ENCODE data around the gene C11orf91.
A peak's percentile ranks its signal among the peaks of the same experiment; 100 is the strongest.

The C11orf91 gene, protein sequence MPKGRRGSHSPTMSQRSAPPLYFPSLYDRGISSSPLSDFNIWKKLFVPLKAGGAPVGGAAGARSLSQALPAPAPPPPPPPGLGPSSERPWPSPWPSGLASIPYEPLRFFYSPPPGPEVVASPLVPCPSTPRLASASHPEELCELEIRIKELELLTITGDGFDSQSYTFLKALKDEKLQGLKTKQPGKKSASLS

DNA sequence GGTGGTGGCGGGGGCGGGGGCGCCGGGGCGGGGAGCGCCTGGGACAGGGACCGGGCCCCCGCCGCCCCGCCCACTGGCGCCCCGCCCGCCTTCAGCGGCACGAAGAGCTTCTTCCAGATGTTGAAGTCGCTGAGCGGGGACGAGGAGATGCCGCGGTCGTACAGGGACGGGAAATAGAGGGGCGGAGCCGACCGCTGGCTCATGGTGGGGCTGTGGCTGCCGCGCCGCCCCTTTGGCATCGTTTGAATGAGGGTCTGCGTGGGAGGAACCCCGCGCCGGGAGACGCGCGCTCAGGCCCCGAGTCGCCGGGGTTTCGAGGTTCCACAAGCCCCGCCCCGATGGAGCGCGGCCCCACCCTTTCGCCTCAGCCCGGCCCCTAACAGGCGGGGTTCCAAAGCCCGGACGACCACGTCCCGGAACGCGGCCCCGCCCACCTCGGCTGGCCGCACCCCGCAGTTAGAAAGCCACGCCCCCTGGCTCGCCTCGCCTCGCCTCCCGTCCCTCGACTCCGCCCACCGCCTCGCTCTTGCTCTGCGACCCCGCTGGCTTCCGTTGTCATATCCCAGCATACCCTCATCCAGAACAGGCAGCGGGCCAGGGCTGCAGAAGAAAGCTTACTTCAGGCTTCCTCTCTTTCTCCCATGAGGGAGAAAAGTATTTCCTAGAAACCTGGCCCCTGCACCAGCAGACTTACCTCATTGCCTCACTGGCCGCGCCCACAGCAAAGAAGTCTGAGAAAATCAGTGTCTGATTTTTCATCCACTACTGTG, at the start of gene C11orf91:
TSS of gene C11orf91 (minus strand) at position 325 of the 770 bp plus-strand sequence. CDS start at position 239, 86 bp downstream.
- TF ChIP-seq, protein P1, sequence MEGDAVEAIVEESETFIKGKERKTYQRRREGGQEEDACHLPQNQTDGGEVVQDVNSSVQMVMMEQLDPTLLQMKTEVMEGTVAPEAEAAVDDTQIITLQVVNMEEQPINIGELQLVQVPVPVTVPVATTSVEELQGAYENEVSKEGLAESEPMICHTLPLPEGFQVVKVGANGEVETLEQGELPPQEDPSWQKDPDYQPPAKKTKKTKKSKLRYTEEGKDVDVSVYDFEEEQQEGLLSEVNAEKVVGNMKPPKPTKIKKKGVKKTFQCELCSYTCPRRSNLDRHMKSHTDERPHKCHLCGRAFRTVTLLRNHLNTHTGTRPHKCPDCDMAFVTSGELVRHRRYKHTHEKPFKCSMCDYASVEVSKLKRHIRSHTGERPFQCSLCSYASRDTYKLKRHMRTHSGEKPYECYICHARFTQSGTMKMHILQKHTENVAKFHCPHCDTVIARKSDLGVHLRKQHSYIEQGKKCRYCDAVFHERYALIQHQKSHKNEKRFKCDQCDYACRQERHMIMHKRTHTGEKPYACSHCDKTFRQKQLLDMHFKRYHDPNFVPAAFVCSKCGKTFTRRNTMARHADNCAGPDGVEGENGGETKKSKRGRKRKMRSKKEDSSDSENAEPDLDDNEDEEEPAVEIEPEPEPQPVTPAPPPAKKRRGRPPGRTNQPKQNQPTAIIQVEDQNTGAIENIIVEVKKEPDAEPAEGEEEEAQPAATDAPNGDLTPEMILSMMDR (IDR thresholded peaks at IDR 0.05; ENCODE audit: extremely low read depth, missing control alignments) = no peak
- peak; percentile 97 for DNase-seq (ENCODE audit: low spot score)

DNA sequence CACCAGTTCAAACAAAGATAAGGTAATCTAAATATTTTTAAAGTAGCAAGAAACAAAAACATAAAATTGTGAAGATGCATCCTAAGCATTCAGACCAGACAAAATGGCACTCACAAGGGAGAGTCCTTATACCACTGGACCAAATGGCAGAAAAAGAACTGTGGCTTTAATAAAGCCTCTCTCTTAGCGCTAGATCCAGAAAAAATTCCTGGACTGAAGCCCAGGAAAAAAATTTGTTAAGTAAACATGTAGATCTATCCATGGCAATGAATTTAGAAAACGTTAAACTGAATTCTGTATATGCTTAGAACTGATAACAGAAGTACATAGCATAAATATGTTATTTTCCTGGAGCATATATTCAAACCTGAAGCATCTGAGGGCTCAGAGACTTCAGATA, 47.4 kb upstream of the C11orf91 start:
- DNase-seq (ENCODE audit: low spot score) = no peak
- TF ChIP-seq, protein P1 (IDR thresholded peaks at IDR 0.05; ENCODE audit: extremely low read depth, missing control alignments) = no peak

DNA sequence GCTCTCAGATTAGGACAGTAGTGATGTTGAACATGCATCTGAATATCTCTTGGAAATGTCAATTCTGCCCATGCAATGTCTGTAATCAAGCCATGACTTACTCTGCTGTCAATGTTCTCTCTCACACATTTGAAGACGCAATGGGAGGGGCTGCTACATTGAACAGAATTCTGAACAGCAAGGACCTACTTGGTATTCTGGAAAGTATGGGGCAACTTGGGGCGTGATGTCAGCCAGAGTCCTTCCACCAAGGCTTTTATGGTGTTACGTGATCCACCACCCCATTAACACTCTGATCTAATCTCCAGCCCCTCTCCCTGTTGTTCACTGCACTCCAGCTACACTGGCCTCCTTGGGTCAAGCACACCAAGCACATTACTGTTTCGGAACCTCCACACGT, 42.7 kb upstream of the C11orf91 start:
- TF ChIP-seq, protein P1 (IDR thresholded peaks at IDR 0.05; ENCODE audit: extremely low read depth, missing control alignments) = no peak
- no peak for DNase-seq (ENCODE audit: low spot score)

DNA sequence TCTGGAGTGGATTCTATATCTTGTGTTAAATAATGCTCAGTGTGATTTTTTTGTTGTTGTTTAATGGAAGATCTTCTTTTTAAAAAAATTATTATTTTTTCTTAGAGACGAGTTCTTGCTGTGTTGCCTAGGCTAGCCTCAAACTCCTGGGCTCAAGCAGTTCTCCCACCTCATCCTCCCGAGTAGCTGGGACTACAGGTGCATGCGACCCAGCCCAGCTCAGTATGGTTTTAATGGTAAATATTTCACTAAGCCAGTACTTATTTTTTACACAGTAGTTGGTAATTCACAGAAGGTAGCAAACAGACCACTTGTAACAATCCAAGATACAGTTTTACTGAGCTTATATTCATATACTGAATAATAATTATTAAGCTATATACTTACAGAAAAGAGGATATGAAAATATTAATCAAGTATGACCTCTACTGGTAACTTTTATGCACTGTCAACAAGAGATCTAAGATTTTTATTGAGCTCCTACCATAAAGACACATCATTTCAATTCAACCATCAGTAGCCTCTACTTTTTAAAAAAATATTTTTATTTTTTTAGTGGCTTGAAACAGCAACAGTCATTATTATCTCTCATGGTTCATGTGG, 41.7 kb upstream of the C11orf91 start:
- peak; percentile 45 for DNase-seq (ENCODE audit: low spot score)
- TF ChIP-seq, protein P1 (IDR thresholded peaks at IDR 0.05; ENCODE audit: extremely low read depth, missing control alignments) = peak; percentile 29

DNA sequence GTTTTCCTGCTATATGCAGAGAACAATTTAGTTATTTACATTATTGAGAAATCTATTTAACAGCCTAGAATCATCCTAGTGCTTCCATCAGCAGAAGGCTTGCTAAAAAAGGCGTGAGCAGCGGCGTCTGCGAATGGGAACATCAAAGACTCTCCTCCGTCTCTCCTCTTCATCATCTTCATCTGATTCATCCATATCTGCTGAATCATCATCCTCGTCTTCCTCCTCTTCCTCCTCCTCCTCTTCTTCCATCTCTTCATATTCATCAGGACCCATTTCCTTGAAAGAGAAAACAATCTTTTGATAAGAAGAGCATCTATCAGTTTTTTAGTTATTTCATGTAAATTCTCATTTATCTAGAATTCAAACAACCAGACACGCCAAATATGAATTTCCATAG, 41.2 kb upstream of the C11orf91 start:
- no peak for DNase-seq (ENCODE audit: low spot score)
- TF ChIP-seq, protein P1 (IDR thresholded peaks at IDR 0.05; ENCODE audit: extremely low read depth, missing control alignments) = no peak

DNA sequence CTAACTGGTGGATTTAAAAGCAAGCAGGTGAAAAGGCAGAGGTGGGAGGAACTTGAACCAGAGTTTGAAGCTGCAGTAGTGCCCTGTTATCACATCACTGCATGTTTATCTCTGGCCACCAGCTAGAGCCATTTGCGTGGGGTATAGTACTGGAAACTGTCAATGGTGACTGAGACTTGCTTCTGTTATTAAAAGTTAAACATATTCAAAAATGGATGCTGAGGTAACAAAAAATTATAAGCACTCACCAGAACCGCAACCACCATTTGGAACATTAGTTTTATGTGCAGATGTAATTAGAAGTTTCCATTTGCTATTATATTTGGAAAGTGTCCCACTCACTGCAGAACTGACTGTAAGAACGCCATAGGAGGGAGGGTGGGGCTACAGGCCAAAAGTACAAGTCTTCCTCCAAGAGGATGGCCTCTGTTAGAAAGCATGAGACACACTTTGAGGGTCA, 36.8 kb upstream of the C11orf91 start:
- DNase-seq (ENCODE audit: low spot score) = no peak
- TF ChIP-seq, protein P1 (IDR thresholded peaks at IDR 0.05; ENCODE audit: extremely low read depth, missing control alignments) = no peak

All from GM20000 (cell line).